LNCAP (cell line): ENCODE results near the gene PRR19.

Experiments used
- CTCF ChIP-seq: fragments of 450-650 bp; IDR thresholded peaks from 2 replicates; pipeline ENCODE4 v1.5.1; 2017; ENCODE audit warnings: mild to moderate bottlenecking

Gene PRR19

GRCh38 chr19:42343344-42344110 lies 41.6 kb downstream of the PRR19 start:
- TF ChIP-seq CTCF = no peak

- TF ChIP-seq CTCF = no peak
These were observed 42.5 kb downstream of the PRR19 start for GRCh38 chr19:42344336-42344893.

- no peak for TF ChIP-seq CTCF
These were observed 43.4 kb downstream of the PRR19 start for GRCh38 chr19:42345191-42345812.

GRCh38 chr19:42348211-42348610 lies 46.3 kb downstream of the PRR19 start:
- TF ChIP-seq CTCF = no peak

- no peak for TF ChIP-seq CTCF
These were observed 47.6 kb downstream of the PRR19 start for GRCh38 chr19:42349378-42350107.

GRCh38 chr19:42350417-42350816 lies 48.5 kb downstream of the PRR19 start:
- no peak for TF ChIP-seq CTCF

GRCh38 chr19:42351079-42351735 lies 49.3 kb downstream of the PRR19 start:
- TF ChIP-seq CTCF = no peak
